HepG2 (cell line): Measurements from ENCODE around the gene SRSF4. TPM values are rescaled to one million over a fixed set of nuclear protein-coding genes. Genes with fewer than 3 reads are reported as not detected.

Source experiments
- ATM ChIP-seq: fragments of 450-650 bp; IDR thresholded peaks from 2 replicates; pipeline ENCODE4 v1.7.1; 2017; ENCODE audit warnings: mild to moderate bottlenecking, borderline replicate concordance
- CEBPB ChIP-seq: IDR thresholded peaks from 2 replicates; pipeline ENCODE4 v1.6.1; 2011; ENCODE audit warnings: low read depth, low read length, improper control_type of control experiment, borderline replicate concordance
- GATAD2A ChIP-seq: IDR thresholded peaks from 2 replicates; pipeline ENCODE4 v1.6.1; 2016
- KLF13 ChIP-seq: sonication (generic); formaldehyde crosslinking; IDR thresholded peaks from 2 replicates; pipeline ENCODE4 v1.4.0; 2020; ENCODE audit warnings: mild to moderate bottlenecking, missing genetic modification reagents
- KMT2B ChIP-seq: IDR thresholded peaks from 2 replicates; pipeline ENCODE4 v1.6.1; 2016; ENCODE audit warnings: missing genetic modification reagents, missing compliant biosample characterization
- RARA ChIP-seq: IDR thresholded peaks from 2 replicates; pipeline ENCODE4 v1.6.1; 2016; ENCODE audit warnings: missing genetic modification reagents, missing compliant biosample characterization
- RERE ChIP-seq: IDR thresholded peaks from 2 replicates; pipeline ENCODE4 v1.6.1; 2016; ENCODE audit warnings: low read depth, missing genetic modification reagents, missing compliant biosample characterization
- RFXANK ChIP-seq: IDR thresholded peaks from 2 replicates; pipeline ENCODE4 v1.6.1; 2016
- SALL1 ChIP-seq: sonication (generic); formaldehyde crosslinking; IDR thresholded peaks from 2 replicates; pipeline ENCODE4 v1.8.0; 2022; ENCODE audit warnings: mild to moderate bottlenecking, missing genetic modification reagents
- SP5 ChIP-seq: IDR thresholded peaks from 2 replicates; pipeline ENCODE4 v1.6.1; 2016; ENCODE audit warnings: low read depth, borderline replicate concordance
- SRY ChIP-seq: sonication (generic); formaldehyde crosslinking; IDR thresholded peaks from 2 replicates; pipeline ENCODE4 v1.8.0; 2022; ENCODE audit warnings: mild to moderate bottlenecking, missing genetic modification reagents
- ZBTB10 ChIP-seq: sonication (generic); formaldehyde crosslinking; IDR thresholded peaks from 2 replicates; pipeline ENCODE4 v1.4.0; 2020; ENCODE audit warnings: missing genetic modification reagents, borderline replicate concordance
- ZBTB37 ChIP-seq: sonication (generic); formaldehyde crosslinking; IDR thresholded peaks from 2 replicates; pipeline ENCODE4 v1.4.0; 2020; ENCODE audit warnings: mild to moderate bottlenecking, missing genetic modification reagents
- ZGPAT ChIP-seq: IDR thresholded peaks from 2 replicates; pipeline ENCODE4 v1.6.1; 2016; ENCODE audit warnings: mild to moderate bottlenecking
- ZKSCAN5 ChIP-seq: sonication (generic); formaldehyde crosslinking; IDR thresholded peaks from 2 replicates; pipeline ENCODE4 v1.5.1; 2020; ENCODE audit warnings: mild to moderate bottlenecking, missing genetic modification reagents
- ZNF292 ChIP-seq: sonication (generic); formaldehyde crosslinking; IDR thresholded peaks from 2 replicates; pipeline ENCODE4 v1.8.1; 2022; ENCODE audit warnings: mild to moderate bottlenecking, low read depth, missing genetic modification reagents, borderline replicate concordance
- ZNF333 ChIP-seq: sonication (generic); formaldehyde crosslinking; IDR thresholded peaks from 2 replicates; pipeline ENCODE4 v1.4.0; 2020; ENCODE audit warnings: mild to moderate bottlenecking, missing genetic modification reagents, borderline replicate concordance
- polyA plus RNA-seq, 8 experiments: library from polyadenylated mRNA; depleted of rRNA in 3 of 8; stranded (reverse) in 7 of 8; unstranded in 1 of 8; fragments of >200 nt; fragmentation: Illumina TruSeq in 4 of 8; extraction: Trizol in 4 of 8; gene quantifications; 2 replicates each; pipeline versions ENCODE4 v1.2.1 to v1.2.3, GENCODE V29; 2011 to 2016; ENCODE audit warnings: low read depth in 4 of 8, missing spikeins in 1 of 8, mixed read lengths in 1 of 8; ENCODE audit not compliant: insufficient read depth in 1 of 8
- total RNA-seq, 5 experiments: library from RNA; depleted of rRNA; stranded (reverse); fragments of >200 nt; fragmentation: Illumina TruSeq; extraction: Trizol; gene quantifications; 2 replicates each; pipeline ENCODE4 v1.2.3, GENCODE V29; 2016; ENCODE audit warnings: low read depth in 1 of 5
- TF ChIP-seq, protein P1 (sequence below): sonication (generic); formaldehyde crosslinking; IDR thresholded peaks from 2 replicates; pipeline ENCODE4 v1.4.0; 2020; ENCODE audit warnings: mild to moderate bottlenecking, missing genetic modification reagents

The SRSF4 gene
- total and polyA plus RNA-seq, 2 of the 13 experiments (the other 11 are each of a cell fraction or from before 2014, with no cell fraction given): 37.7 to 50.9 TPM

- TF ChIP-seq ZBTB10 (CRISPR knock-in tag): peak; percentile 67; the same call in 1 of the 2 replicates
- TF ChIP-seq RERE (CRISPR knock-in tag): no peak
- TF ChIP-seq RARA (CRISPR knock-in tag): peak; percentile 24
- 0 out of 2 replicates have a peak, but pooled peaks have one; percentile 28 for TF ChIP-seq RFXANK (CRISPR knock-in tag)
- peak; percentile 86 for TF ChIP-seq KMT2B (CRISPR knock-in tag)
- TF ChIP-seq CEBPB: no peak
- TF ChIP-seq ZGPAT: peak; percentile 87
- TF ChIP-seq ZBTB37 (CRISPR knock-in tag): no peak
- TF ChIP-seq SP5 (CRISPR knock-in tag): peak; percentile 80
- peak; percentile 63; the same call in 1 of the 2 replicates for TF ChIP-seq GATAD2A (CRISPR knock-in tag)
- TF ChIP-seq ATM: no peak
- TF ChIP-seq ZKSCAN5: no peak
- peak; percentile 48; the same call in 1 of the 2 replicates for TF ChIP-seq ZNF292 (CRISPR knock-in tag)
- TF ChIP-seq, protein P1, sequence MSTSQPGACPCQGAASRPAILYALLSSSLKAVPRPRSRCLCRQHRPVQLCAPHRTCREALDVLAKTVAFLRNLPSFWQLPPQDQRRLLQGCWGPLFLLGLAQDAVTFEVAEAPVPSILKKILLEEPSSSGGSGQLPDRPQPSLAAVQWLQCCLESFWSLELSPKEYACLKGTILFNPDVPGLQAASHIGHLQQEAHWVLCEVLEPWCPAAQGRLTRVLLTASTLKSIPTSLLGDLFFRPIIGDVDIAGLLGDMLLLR (CRISPR knock-in tag): no peak
- TF ChIP-seq ZNF333 (CRISPR knock-in tag): 0 out of 2 replicates have a peak, but pooled peaks have one; percentile 8
- peak; percentile 83; the same call in 1 of the 2 replicates for TF ChIP-seq SRY (CRISPR knock-in tag)
- peak; percentile 78 for TF ChIP-seq SALL1 (CRISPR knock-in tag)
- peak; percentile 50; the same call in 1 of the 2 replicates for TF ChIP-seq KLF13 (CRISPR knock-in tag)
These were observed at the start of gene SRSF4 (continued) for GRCh38 chr1:29181413-29182225.
